ENCODE data around the gene NPPA.
A peak's percentile ranks its signal among the peaks of the same experiment; 100 is the strongest.
"Not testable (repeated sequence)": the region's sequence is repeated elsewhere in the genome, so short reads cannot be mapped to it uniquely, and the experiment has no call there.

NPPA gene

DNA sequence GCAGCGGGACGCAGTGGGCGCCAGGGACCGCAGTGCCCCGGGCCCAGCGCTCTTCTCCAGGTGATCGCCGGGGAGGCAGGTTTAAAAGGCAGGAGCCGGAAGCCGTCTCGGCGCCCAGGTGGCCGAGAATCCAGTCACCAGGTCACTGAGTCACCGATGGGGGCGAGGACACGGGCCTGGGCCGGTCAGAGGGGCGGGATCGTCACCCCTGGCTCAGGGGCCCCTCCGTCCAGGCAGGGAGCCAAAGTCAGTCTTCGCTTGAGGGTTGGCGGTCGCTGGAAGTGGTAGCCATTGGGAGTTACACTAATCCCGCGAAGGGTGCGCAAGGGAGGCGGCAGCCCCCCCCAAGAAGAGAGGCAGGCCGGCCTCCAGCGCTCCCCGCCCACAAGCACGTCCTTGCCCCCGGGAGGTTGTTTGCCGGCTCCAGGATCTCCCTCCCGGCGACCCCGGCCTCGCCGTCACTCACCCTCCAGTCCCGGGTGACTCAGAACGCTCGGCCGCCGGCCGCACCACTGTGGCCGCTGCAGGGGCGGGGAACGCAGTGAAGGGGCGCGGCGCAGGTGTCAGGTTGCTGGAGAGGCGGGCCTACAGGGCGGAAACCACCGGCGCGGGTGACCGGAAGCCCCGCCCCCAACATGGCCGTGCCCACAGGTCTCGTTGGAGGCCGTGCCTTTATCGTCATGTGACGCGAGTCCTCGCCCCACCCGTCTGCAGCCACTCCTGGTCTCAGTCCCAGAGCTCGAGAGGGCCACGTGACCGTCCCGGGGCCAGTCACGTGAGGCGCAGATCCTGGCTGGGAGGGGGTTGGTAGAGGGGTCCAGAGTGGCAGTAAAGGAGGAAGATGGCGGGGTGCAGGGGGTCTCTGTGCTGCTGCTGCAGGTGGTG is 41.9 kb downstream of the NPPA start, which contains the start of the genes CLCN6 and MTHFR:
Gene CLCN6, plus strand, starts transcription at position 770 of the 885 bp plus-strand sequence. Its CDS starts 72 bp downstream, at position 842.
Gene MTHFR, minus strand, starts transcription at position 543 of the 885 bp plus-strand sequence. CDS start 2,848 bp downstream, outside the sequence.
- DNase-seq = peak; percentile 97

DNA sequence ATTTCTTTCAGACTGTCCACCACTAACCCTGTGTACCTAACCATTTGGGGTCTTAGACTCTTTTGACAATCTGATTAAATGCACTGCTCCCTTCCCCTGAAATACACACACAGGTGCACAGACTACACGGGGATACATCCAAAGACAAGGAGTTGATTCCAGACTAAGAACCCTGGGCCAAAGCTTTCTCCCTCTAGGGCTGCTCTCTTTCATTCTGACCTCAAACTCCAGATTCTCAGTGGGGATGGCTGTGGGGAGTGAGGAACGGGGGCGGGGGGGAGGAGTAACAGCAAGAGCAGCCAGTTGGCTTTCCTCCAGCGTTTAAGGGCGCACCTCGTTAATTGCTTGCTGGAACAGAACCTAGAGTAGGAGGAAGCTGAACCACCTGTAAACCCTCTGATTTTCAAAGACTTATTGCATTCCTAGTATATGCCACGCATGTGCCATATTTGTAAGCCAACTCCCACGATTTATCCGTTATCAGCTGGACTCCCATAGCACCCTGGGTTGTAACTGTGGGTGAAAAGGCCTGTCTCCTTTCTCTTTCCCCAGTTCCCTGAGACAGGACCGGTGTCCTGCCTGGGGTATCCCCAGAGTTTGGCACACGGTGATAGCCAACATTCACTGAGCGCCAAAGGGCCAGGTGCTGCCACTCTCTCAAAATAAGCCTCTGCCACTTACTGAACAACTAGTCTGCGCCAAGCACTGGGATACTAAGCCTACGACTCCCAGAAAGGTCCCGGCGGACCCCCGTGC is 42.7 kb downstream of the NPPA start:
- DNase-seq = no peak

DNA sequence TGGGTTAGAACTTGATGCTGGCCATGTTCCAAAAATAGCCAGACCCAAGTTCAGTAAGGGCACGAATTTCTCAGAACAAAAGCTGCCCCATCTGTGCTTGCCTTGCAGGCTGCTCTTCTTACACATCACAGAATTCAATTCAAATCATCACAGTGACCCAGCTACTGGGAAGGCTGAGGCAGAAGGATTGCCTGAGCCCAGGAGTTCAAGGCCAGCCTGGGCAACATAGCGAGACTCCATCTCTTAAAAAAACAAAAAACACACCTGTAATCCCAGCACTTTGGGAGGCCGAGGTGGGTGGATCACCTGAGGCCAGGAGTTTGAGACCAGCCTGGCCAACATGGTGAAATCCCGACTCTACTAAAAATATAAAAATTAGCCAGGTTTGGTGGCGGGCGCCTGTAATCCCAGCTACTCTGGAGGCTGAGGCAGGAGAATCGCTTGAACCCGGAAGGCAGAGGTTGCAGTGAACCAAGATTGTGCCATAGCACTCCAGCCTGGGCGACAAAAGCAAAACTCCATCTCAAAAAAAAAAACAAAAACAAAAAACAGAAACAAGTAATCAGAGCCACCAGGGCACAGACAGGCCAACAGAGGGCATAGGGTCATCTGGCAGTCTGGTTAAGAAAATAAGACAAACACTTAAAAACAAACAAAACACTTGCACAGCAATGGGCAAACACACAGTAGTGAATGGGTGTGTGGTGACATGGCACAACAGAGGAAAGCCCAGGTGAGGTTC is 43.5 kb downstream of the NPPA start:
- not testable (repeated sequence) for DNase-seq

DNA sequence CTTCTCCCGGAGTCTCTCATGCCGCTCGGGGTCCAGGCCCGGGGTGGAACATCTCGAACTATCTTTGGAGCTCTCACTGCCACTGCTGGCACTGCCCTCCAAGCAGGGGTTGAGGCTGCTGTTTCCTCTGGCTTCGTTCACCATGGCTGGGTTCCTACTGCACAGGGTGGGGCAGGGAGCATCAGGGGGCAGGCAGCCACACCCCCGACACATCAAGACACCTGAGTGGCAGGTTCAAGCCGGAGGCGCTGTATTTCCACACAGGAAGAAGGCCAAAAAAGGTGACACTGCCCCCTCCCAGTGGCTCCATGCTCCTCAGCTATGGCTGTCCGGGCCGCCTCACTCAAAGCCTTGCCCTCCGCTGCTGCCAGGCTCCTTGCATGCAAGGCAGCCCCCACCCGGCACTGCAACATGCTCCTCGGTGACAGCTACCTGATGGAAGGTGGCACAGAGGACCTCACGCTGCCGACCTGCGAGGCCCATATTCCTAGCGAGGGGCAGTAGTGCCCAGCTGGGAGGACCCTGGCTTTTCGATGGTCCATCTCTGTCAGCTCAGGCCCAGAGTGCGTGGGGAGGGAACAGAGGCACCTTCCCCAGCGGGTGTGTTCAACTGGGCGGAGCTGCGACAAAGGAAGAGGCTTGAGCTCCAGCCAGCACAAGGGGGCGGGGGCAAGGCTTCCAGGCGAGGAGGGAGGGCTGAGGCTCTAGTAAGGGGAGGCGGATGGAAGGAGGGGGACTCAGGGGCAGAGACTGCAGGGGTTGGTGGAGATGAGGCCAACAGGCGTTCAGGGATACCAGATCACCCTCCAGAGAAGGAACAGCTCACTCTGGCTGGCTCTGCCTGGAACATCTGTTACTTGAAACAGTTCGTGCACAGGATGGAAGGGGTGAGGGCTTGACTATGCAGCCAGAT is 44.4 kb downstream of the NPPA start:
- DNase-seq = peak; percentile 49

DNA sequence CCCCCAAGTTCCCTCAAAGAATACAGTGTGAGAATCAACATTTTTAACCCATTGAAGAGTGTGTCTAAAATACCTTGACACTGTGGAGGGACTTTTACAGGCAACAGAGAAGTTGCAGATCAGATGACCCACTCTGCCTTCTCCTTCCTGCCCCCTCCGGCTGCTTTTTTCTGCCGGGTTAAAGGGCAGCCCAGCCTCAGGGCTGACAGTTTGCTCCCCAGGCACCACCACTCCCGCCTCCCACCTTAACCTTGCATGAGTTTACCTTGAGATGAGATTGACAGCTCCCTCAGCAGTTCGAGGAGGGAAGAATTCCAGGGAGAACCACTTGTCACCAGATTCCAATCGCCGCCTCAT is 45.0 kb downstream of the NPPA start:
- no peak for DNase-seq

DNA sequence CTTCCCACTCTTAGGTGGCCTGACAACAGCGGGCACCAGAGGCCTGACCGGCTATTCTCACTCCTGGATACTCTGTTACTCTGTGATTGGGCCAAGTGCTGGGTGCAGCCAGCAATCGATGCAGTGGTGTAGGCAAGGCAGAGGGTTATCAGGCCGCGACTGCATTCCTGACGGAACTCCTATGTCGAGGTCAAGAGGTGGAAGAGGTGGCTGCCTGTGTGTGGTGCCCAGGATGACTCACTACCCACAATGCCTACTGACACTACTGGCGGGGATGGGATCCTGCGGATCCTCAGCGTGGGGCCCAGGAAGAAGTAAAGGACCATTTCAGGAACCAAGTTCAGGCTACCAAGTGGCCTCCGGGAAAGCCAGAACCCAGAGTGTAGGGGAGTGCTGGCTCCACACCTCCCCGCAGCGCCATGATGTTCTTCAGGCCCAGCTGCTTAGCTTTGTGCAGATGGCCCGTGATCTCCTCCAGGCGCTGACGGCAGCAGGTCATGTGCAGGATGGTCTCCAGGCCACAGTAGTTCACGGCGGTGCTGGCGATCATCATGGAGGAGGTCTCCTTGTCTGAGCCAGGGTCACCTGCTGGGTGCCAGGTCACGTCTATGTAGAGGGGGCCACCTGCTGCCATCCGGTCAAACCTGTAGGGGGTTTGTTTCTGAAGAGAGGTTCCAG is 46.7 kb downstream of the NPPA start:
- no peak for DNase-seq

DNA sequence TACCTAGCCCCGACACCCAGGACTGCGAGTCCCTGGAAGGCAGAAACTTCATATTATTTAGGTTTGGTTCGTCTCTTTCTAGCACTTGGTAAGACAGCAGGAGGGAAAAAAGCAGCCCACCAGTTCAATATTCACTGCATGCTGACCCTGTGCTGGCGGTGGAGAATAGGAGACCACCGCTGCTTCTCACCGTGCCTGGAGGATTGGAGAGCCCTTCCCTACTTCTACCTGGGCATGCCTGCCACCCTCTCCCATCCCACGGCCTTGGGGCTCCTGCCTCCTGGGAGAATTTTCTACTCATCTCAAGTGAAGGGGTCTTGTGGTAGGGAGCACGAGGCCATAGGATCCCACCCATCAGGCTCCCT is 47.2 kb downstream of the NPPA start:
- no peak for DNase-seq

DNA sequence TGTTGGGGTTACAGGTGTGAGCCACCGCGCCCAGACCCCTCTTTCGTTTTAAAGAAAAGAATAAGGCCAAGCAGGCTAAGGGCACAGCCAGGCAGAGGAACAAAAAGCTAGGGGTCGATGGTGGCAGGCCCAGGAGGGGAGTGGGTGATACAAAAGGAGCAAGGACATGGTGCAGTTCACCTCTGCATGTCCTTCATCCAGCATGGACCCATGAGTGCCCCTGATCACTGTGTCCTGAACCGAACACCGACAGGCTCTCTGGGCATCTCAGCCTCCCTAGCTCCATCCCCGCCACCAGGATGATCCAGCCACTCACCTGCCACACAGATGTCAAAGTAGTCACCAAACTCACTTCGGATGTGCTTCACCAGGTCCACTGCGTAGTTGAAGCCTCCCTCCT is 47.7 kb downstream of the NPPA start:
- DNase-seq = no peak

DNA sequence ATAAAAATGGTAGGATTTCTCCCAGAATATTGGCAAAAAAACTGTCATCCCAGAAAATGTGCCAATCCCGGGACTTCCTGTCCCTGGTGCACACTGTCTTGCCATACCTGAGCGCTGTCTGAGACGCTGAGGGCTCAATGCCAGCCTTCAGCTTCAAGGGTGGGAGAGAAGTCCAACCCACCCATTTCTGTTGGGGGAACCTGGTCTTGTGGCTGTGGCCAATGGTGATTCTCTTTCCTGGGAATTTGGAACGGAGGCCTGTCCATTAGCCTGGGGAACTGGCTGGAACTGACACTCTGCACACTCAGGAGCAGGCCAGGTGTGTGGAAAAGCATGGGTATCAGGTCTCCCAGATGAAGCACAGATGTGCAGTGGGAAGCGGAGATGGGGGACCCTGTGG is 48.5 kb downstream of the NPPA start:
- DNase-seq = no peak

DNA sequence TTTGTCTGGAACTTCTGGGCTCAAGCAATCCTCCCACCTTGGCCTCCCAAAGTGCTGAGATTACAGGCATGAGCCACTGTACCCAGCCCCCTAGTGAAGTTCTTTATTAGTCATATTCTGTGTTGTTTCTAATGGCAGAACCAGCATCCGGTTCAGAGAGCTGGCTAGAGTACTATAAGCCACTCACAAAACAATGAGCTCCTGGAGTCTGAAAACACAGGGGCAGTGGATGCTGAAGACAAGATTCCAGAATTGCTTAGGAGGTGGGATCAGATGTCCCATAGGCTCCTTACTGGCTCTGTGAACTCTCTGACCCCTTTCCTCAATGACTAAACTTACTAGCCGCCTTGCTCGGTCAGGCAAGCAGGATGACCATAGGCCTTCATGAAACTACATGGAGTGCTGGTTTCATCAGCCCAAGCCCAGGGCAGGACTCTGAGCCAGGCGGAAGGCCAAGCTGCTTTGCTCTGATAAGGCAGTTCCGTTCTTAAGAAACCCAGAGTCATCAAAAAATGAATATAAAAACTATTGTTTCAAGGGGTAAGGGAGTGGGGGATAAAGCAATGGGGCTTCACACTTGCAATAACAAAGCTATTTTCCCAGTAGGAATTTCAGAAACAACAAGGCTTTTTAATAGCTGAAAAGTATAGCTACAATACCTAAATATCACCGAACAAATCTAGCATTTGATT is 49.9 kb downstream of the NPPA start:
- no peak for DNase-seq

DNA sequence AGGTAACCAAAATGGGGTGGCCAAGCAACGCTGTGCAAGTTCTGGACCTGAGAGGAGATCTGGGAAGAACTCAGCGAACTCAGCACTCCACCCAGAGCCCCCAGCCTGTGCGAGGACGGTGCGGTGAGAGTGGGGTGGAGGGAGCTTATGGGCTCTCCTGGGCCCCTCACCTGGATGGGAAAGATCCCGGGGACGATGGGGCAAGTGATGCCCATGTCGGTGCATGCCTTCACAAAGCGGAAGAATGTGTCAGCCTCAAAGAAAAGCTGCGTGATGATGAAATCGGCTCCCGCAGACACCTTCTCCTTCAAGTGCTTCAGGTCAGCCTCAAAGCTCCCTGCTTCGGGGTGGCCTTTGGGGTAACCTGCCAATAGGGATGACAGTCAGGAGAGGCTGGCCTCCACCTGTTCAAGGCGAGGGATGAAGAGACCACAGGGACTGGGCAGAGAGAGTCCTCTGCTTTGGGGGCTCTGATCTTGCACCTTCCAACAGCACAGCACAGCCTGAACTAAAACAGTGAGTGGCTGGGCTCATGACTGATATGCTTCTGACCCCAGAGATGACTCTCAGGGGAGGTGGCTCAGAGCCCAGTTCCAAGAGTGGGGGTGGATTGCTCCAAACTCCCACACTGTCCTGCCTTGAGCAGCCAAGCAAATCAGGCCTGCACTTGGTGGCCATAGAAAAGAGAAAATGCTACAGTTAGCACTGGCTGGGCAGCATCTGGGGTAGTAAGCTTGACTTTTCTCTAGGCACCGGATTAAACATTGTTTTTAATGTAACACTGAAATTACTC is 51.4 kb downstream of the NPPA start:
- DNase-seq = no peak

Data from activated gamma-delta T cell (primary cell).